Ishikawa (cell line): ENCODE data around the gene ACAP2.

Experiments
- CEBPB ChIP-seq: IDR thresholded peaks from 2 replicates; pipeline ENCODE4 v1.6.1; 2012
- CREB1 ChIP-seq: IDR thresholded peaks from 2 replicates; pipeline ENCODE4 v1.6.1; 2012; ENCODE audit warnings: low read depth
- EGR1 ChIP-seq: IDR thresholded peaks from 2 replicates; pipeline ENCODE4 v1.6.1; 2012
- EP300 ChIP-seq: IDR thresholded peaks from 2 replicates; pipeline ENCODE4 v1.6.1; 2012; ENCODE audit warnings: borderline replicate concordance
- FOXM1 ChIP-seq: IDR thresholded peaks from 2 replicates; pipeline ENCODE4 v1.6.1; 2012; ENCODE audit warnings: low read depth, borderline replicate concordance
- MAX ChIP-seq: IDR thresholded peaks from 2 replicates; pipeline ENCODE4 v1.6.1; 2012
- NFIC ChIP-seq: IDR thresholded peaks from 2 replicates; pipeline ENCODE4 v1.6.1; 2012
- RAD21 ChIP-seq: IDR thresholded peaks from 2 replicates; pipeline ENCODE4 v1.6.1; 2012; ENCODE audit warnings: low read depth
- REST ChIP-seq: IDR thresholded peaks from 2 replicates; pipeline ENCODE4 v1.6.1; 2012; ENCODE audit warnings: low read depth, mild to moderate bottlenecking
- TAF1 ChIP-seq: IDR thresholded peaks from 2 replicates; pipeline ENCODE4 v1.6.1; 2012; ENCODE audit warnings: low read depth, mild to moderate bottlenecking
- TCF12 ChIP-seq: IDR thresholded peaks from 2 replicates; pipeline ENCODE4 v1.6.1; 2012; ENCODE audit warnings: low read depth
- TEAD4 ChIP-seq: IDR thresholded peaks from 2 replicates; pipeline ENCODE4 v1.6.1; 2012
- USF1 ChIP-seq: IDR thresholded peaks from 2 replicates; pipeline ENCODE4 v1.6.1; 2012
- YY1 ChIP-seq: IDR thresholded peaks from 2 replicates; pipeline ENCODE4 v1.6.1; 2012; ENCODE audit warnings: low read depth
- ZBTB7A ChIP-seq: IDR thresholded peaks from 2 replicates; pipeline ENCODE4 v1.6.1; 2012; ENCODE audit warnings: low read depth

ACAP2 gene

GRCh38 chr3:195263193-195263924 lies 179.5 kb downstream of the ACAP2 start:
- 0 out of 2 replicates have a peak, but pooled peaks have one; percentile 44 for TF ChIP-seq TEAD4
- TF ChIP-seq EGR1 = no peak

GRCh38 chr3:195261925-195262324 lies 180.9 kb downstream of the ACAP2 start:
- TF ChIP-seq EGR1 (no peak), CEBPB (no peak), NFIC (no peak), ZBTB7A (no peak), RAD21 (no peak), EP300 (no peak), USF1 (no peak), MAX (no peak), YY1 (no peak), CREB1 (no peak), TCF12 (no peak), FOXM1 (no peak)

- TF ChIP-seq FOXM1 = no peak
- no peak for TF ChIP-seq EGR1
- 0 out of 2 replicates have a peak, but pooled peaks have one; percentile 4 for TF ChIP-seq MAX
- TF ChIP-seq ZBTB7A = no peak
- 0 out of 2 replicates have a peak, but pooled peaks have one; percentile 7 for TF ChIP-seq NFIC
- no peak for TF ChIP-seq EP300
- TF ChIP-seq CREB1 = no peak
- TF ChIP-seq CEBPB = no peak
Observed at GRCh38 chr3:195260280-195260905, 182.4 kb downstream of the ACAP2 start.

- TF ChIP-seq CEBPB (peak; percentile 75), EP300 (peak; percentile 31; the same call in 1 of the 2 replicates), ZBTB7A (peak; percentile 50; the same call in 1 of the 2 replicates), NFIC (no peak), EGR1 (peak; percentile 88), YY1 (no peak; the same call in 1 of the 2 replicates), FOXM1 (peak; percentile 59), REST (no peak), TAF1 (peak; percentile 63; the same call in 1 of the 2 replicates), TCF12 (no peak; the same call in 1 of the 2 replicates), RAD21 (peak; percentile 63; the same call in 1 of the 2 replicates), TEAD4 (peak; percentile 14; the same call in 1 of the 2 replicates), MAX (peak; percentile 90), USF1 (no peak), CREB1 (no peak)
Observed at GRCh38 chr3:195259475-195260279, 183.1 kb downstream of the ACAP2 start.

GRCh38 chr3:195259154-195259474 lies 183.7 kb downstream of the ACAP2 start:
- TF ChIP-seq CREB1 (no peak), CEBPB (no peak), YY1 (no peak), TCF12 (no peak), RAD21 (no peak), REST (no peak), NFIC (no peak), USF1 (no peak), TAF1 (no peak), EGR1 (no peak), EP300 (no peak), ZBTB7A (no peak), FOXM1 (no peak), TEAD4 (no peak), MAX (no peak)
